Heart left ventricle (tissue), 13 donors: ENCODE results near the gene PRRG2.

Source experiments
- CTCF ChIP-seq, 12 donors: fragments of 200-600 bp; sonication (generic) in 4 of 12; IDR thresholded peaks; one replicate each; pipeline versions ENCODE4 v1.5.0 to v1.8.0; 2018 to 2022; ENCODE audit warnings: antibody characterized with exemption in 12 of 12, mild to moderate bottlenecking in 5 of 12
- POLR2A ChIP-seq, 2 donors: fragments of 450-650 bp; IDR thresholded peaks; one replicate each; pipeline ENCODE4 v1.6.1; 2017; ENCODE audit warnings: antibody characterized with exemption in 2 of 2, mild to moderate bottlenecking in 2 of 2, moderate library complexity in 2 of 2
- donor health status: ischemic (EF 13 %, LVEDD 7.1; RV severe dilation, severe dysfunction).
- donor health status: DM: no; HTN: yes; CAD: no.
- donor health status: DM: no; HTN: no; CAD: no.
- donor health status: ischemic (EF 25% LVEDD 6.9; RV normal size, moderate dysfunction).
- donor health status: ischemic (EF 25% LVEDD 5.7; RV mildly dilated, moderate dysfunction).
- donor health status: ischemic (EF 35%, LVEDD 5.7; RV mildly dilated, moderate dysfunction).
- donor health status: nonischemic (EF 11% LVEDD 7.7; RV severe dilation, severe dysfunction).
- donor health status: DM: yes; HTN: yes; CAD: no.
- donor health status: PGD.
- donor health status: ischemic (EF 29% LVEDD 5.4; RV normal size, mild dysfunction).
- donor health status: nonischemic (EF 23%, LVEDD 6.1; RV moderate dilation, normal function).

DNA sequence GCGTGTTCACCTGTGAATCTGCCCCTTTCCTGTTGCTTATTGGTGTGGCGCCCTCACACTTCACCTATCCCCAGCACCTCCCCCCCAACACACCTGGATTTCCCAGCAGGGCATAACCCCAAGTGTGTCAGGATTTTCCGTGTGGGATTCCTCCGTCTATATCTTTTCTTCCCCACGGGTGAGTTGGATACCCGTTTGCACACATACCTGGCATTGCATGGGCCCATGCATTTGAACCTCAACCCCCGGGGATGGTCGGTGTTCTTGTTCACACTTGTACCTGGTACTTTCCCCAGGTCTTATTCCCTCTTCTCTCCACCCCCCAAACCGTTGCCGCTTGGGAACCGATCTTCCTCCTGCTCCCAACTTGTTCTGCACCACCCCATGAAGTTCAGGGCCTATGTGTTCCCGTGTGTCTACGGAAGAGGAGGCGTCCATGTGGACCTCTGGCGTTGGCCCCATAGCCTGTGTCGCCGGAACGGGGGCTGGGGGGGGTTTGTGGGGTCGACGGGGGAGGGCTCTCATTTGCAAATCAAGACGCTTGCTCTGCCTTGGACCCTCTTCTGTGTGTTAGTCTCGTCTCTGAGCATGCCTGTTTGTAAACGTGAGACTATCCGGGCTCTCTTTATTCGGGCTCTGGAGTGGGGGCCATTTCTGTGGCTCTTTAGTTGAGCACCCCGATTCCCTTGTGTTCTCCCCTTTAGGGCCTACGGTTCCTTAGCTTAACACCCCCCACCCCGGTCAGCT lies 11.5 kb downstream of the PRRG2 start:
- no peak for TF ChIP-seq CTCF (IDR thresholded peaks at IDR 0.05)
- TF ChIP-seq POLR2A (IDR thresholded peaks at IDR 0.05) = no peak
